ENCODE data around the gene NAGPA.
"Not testable (repeated sequence)": the region's sequence is repeated elsewhere in the genome, so short reads cannot be mapped to it uniquely, and the experiment has no call there.

The NAGPA gene

GRCh38 chr16:5060073-5060641 is 26.4 kb upstream of the NAGPA start:
- DNase-seq: no peak

- DNase-seq: no peak
Observed at GRCh38 chr16:5059386-5060072, 25.8 kb upstream of the NAGPA start.

GRCh38 chr16:5058476-5058875 is 24.7 kb upstream of the NAGPA start:
- peak in 1 of 2 experiments; percentile 39 for DNase-seq

- peak in 1 of 2 experiments; percentile 66 for DNase-seq
Observed at GRCh38 chr16:5056352-5056751, 22.6 kb upstream of the NAGPA start.

GRCh38 chr16:5054876-5055865 is 21.4 kb upstream of the NAGPA start:
- DNase-seq: no peak

GRCh38 chr16:5046914-5047313 is 13.2 kb upstream of the NAGPA start:
- DNase-seq: no peak

- no peak for DNase-seq
Observed at GRCh38 chr16:5045499-5046115, 11.9 kb upstream of the NAGPA start.

- DNase-seq: not testable (repeated sequence)
Observed at GRCh38 chr16:5044581-5044980, 10.8 kb upstream of the NAGPA start.

GRCh38 chr16:5044011-5044540 is 10.3 kb upstream of the NAGPA start:
- DNase-seq: no peak

GRCh38 chr16:5042574-5043171 is 8.9 kb upstream of the NAGPA start:
- peak in 1 of 2 experiments; percentile 38 for DNase-seq

- no peak for DNase-seq
Observed at GRCh38 chr16:5041600-5042133, 7.9 kb upstream of the NAGPA start.

- no peak for DNase-seq
Observed at GRCh38 chr16:5040451-5040850, 6.7 kb upstream of the NAGPA start.

GRCh38 chr16:5036228-5037156 is 2.8 kb upstream of the NAGPA start:
- no peak for DNase-seq

- no peak for DNase-seq
Observed at GRCh38 chr16:5035909-5036227, 2.1 kb upstream of the NAGPA start.

GRCh38 chr16:5034167-5034523 is 410 bp upstream of the NAGPA start:
- no peak for DNase-seq

GRCh38 chr16:5032748-5033167 is 977 bp downstream of the NAGPA start:
- DNase-seq: no peak

GRCh38 chr16:5031601-5032000 is 2.1 kb downstream of the NAGPA start:
- DNase-seq: no peak

- DNase-seq: no peak
Observed at GRCh38 chr16:5030251-5030870, 3.4 kb downstream of the NAGPA start.

GRCh38 chr16:5028950-5029475 is 4.7 kb downstream of the NAGPA start:
- DNase-seq: no peak

GRCh38 chr16:5027575-5028235 is 6.0 kb downstream of the NAGPA start:
- no peak for DNase-seq

All from NCI-H524 (cell line).